Upper lobe of left lung (tissue), 4 donors: ENCODE data around the gene SLX4IP.
A peak's percentile ranks its signal among the peaks of the same experiment; 100 is the strongest.

Source experiments
- CTCF ChIP-seq, 6 experiments: fragments of 450-650 bp in 4 of 6; fragments of 200-600 bp in 2 of 6; sonication (generic) in 2 of 6; IDR thresholded peaks; one replicate each; pipeline ENCODE4 v1.5.1; 2016 to 2019; ENCODE audit warnings: antibody characterized with exemption in 6 of 6
- POLR2A ChIP-seq, 4 donors: fragments of 450-650 bp; IDR thresholded peaks; one replicate each; pipeline ENCODE4 v1.5.1; 2016 to 2017; ENCODE audit warnings: antibody characterized with exemption in 4 of 4, mild to moderate bottlenecking in 2 of 4

DNA sequence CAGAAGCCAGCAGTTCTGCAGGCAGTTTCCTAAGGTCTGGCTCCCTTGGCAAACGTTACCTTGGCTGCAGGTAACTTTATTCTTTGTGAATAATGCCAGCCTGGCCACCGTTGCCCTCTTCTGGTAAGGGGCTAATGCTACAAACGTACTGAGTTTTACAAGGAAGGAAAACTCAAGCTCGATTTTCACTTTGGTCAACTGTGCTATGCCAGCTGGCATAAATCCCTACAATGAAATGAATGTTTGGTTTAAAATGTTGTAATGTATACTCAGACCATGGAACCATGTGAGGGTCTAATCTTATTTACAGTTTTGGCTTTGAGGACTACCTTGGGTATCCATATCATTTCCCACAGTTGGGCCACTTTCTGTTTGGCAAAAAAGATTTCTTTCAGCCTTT, 101.4 kb downstream of the SLX4IP start:
- TF ChIP-seq CTCF (IDR thresholded peaks at IDR 0.05): peak in 4 of 6 experiments; percentile 8 to 54 (median 48)
- TF ChIP-seq POLR2A (IDR thresholded peaks at IDR 0.05): no peak
